Kidney (tissue), 14 donors: Measurements from ENCODE around the gene DCAF5. TPM values are rescaled to one million over a fixed set of nuclear protein-coding genes. Genes with fewer than 3 reads are reported as not detected.

ENCODE experiments used
- DNase-seq, 5 donors: peaks; one replicate each; pipeline ENCODE4 v3.0.0-alpha.2; 2013 to 2020
- FAIRE-seq: peaks from 2 replicates; lab custom pipeline; 2012; peaks lifted over from hg19 to GRCh38; lab: Jason Lieb, UNC
- H3K27ac ChIP-seq, 2 donors: one replicate each; pipeline ENCODE4 v1.7.0; 2013; ENCODE audit warnings: low read depth in 2 of 2, low read length in 2 of 2, inconsistent platforms in 1 of 2
- H3K27me3 ChIP-seq: one replicate; pipeline ENCODE4 v1.7.1; 2013; ENCODE audit warnings: low read length, inconsistent platforms; ENCODE audit not compliant: control insufficient read depth, insufficient read depth
- H3K36me3 ChIP-seq, 3 donors: one replicate each; pipeline versions ENCODE4 v1.7.0 to v1.7.1; 2013; ENCODE audit warnings: low read length in 3 of 3, control low read depth in 1 of 3, inconsistent platforms in 1 of 3; ENCODE audit not compliant: insufficient read depth in 3 of 3, control insufficient read depth in 2 of 3
- H3K4me1 ChIP-seq, 3 donors: one replicate each; pipeline versions ENCODE4 v1.7.0 to v1.7.1; 2013; ENCODE audit warnings: low read length in 3 of 3, inconsistent platforms in 1 of 3, low read depth in 1 of 3; ENCODE audit not compliant: control insufficient read depth in 2 of 3, insufficient read depth in 2 of 3
- H3K4me3 ChIP-seq, 3 donors: one replicate each; pipeline versions ENCODE4 v1.7.0 to v1.8.1; 2013; ENCODE audit warnings: low read length in 3 of 3, control low read depth in 1 of 3, inconsistent platforms in 1 of 3
- H3K9ac ChIP-seq, 3 donors: one replicate each; pipeline versions ENCODE4 v1.7.0 to v1.7.1; 2013; ENCODE audit warnings: low read length in 3 of 3, control low read depth in 1 of 3, inconsistent platforms in 1 of 3
- H3K9me3 ChIP-seq, 3 donors: one replicate each; pipeline versions ENCODE4 v1.7.0 to v1.7.1; 2013; ENCODE audit warnings: low read length in 3 of 3, control low read depth in 1 of 3, inconsistent platforms in 1 of 3; ENCODE audit not compliant: control insufficient read depth in 2 of 3, insufficient read depth in 1 of 3
- intact Hi-C: fragments of 100-400 bp; cut with DNase I; formaldehyde crosslinking; loops from one replicate; pipeline ENCODE4 v1.11.1; 2022
- polyA plus RNA-seq: library from polyadenylated mRNA; stranded (reverse); fragments of 350-450 nt; fragmentation: Illumina TruSeq; extraction: RNeasy Lipid Tissue Mini Kit (QIAGEN cat#74804); gene quantifications from one replicate; pipeline ENCODE4 v1.2.3, GENCODE V29; 2014; ENCODE audit warnings: low read depth, low replicate concordance; ENCODE audit not compliant: insufficient read depth
- total RNA-seq: library from RNA; stranded (reverse); fragmentation: NEBNext Ultra II Directional; extraction: Animal tissue kit (Norgen Biotek cat#: 25700); gene quantifications from one replicate; pipeline ENCODE4 v1.2.1, GENCODE V29; 2021
- TF ChIP-seq, protein P1 (sequence below): IDR thresholded peaks from 3 replicates; pipeline ENCODE4 v1.5.1; 2012; ENCODE audit warnings: mild to moderate bottlenecking, moderate library complexity, borderline replicate concordance; ENCODE audit not compliant: insufficient read depth; ENCODE audit errors: extremely low read depth
- donor health status: control.
- donor health status: control.
- donor health status: control.
- donor health status: control.
- donor health status: control.
- donor health status: DM: yes; HTN: yes; CAD: no.
- donor health status: Normal renal cell carcinoma (clear cell type).

The DCAF5 gene
- total and polyA plus RNA-seq, 2 donors from 2014 or later: 17.3 to 51.0 TPM

DNA sequence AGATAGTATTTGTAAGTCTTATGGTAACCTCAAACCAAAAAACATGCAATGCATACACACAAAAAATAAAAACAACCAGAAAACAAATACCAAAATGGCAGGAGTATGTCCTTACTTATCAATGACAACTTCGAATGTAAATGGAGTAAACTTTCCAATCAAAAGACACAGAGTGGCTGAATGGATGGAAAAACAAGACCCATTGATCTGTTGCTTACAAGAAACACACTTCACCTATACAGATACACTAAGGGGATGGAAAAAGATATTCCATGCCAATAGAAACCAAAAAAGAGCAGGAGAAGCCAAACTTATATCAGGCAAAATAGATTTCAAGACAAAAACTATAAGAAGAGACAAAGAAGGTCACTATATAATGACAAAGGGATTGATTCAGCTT is 8.7 kb upstream of the DCAF5 start:
- H3K9me3 ChIP-seq: no peaks in the 10 kb centered on the region
- H3K27ac ChIP-seq: no peak overlapping the region
- intact Hi-C loops: no loop called here
- no peaks in the 10 kb centered on the region for H3K4me1 ChIP-seq
- FAIRE-seq (peak; percentile 25), DNase-seq (no peak)
- H3K27me3 ChIP-seq: no peaks in the 10 kb centered on the region
- no peak overlapping the region for H3K9ac ChIP-seq
- H3K36me3 ChIP-seq: no peaks in the 10 kb centered on the region
- TF ChIP-seq, protein P1, sequence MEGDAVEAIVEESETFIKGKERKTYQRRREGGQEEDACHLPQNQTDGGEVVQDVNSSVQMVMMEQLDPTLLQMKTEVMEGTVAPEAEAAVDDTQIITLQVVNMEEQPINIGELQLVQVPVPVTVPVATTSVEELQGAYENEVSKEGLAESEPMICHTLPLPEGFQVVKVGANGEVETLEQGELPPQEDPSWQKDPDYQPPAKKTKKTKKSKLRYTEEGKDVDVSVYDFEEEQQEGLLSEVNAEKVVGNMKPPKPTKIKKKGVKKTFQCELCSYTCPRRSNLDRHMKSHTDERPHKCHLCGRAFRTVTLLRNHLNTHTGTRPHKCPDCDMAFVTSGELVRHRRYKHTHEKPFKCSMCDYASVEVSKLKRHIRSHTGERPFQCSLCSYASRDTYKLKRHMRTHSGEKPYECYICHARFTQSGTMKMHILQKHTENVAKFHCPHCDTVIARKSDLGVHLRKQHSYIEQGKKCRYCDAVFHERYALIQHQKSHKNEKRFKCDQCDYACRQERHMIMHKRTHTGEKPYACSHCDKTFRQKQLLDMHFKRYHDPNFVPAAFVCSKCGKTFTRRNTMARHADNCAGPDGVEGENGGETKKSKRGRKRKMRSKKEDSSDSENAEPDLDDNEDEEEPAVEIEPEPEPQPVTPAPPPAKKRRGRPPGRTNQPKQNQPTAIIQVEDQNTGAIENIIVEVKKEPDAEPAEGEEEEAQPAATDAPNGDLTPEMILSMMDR: no peak
- no peak overlapping the region for H3K4me3 ChIP-seq

DNA sequence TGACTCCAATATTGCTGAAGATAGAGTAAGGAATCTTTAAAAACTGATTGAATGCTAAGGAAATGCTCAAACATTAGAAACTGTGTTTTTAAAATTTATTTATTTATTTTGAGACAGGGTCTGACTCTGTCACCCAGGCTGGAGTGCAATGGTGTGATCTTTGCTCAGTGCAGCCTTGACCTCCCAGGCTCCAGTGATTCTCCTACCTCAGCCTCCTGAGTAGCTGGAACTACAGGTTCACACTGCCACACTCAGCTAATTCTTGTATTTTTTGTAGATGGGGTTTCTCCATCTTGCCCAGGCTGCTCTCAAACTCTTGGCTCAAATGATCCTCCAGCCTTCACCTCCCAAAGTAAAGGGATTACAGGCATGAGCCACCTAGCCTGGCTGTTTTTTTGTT is 3.3 kb upstream of the DCAF5 start:
- Histone ChIP-seq H3K27me3 (no peaks in the 10 kb centered on the region), H3K9me3 (no peaks in the 10 kb centered on the region), H3K27ac (no peak overlapping the region), H3K4me1 (peaks cover 0 to 6% (median 5%) of the 10 kb centered on the region in 3 donors), H3K4me3 (no peak overlapping the region), H3K36me3 (no peaks in the 10 kb centered on the region), H3K9ac (no peak overlapping the region)
- no peak for FAIRE-seq
- intact Hi-C loops: no loop called here
- TF ChIP-seq, protein P1: no peak
- no peak for DNase-seq

DNA sequence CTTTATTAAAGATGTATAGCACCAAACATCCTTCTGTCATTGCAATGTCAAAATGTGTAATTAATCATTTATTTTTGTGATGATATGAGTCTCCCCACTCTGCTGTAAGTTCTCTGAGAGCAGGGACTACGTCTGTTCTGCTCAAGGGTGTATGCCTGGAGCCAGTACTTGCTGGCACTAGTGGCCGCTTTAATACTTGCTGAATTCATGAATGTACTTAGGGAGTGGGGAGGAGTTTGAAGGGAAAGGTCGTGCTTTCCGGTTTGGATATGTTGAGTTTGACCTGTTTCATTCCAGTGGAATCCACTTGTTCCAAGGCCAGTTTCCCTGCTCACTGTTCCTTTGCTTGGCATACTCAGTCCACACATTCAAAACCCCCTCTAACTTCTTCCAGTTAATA is 1.9 kb upstream of the DCAF5 start:
- H3K27ac ChIP-seq: peak overlapping the region in 1 of 2 donors; percentile 79
- DNase-seq (peak in 2 of 5 donors; percentile 57 to 62), FAIRE-seq (peak; percentile 62)
- H3K4me3 ChIP-seq: peak overlapping the region in 2 of 3 donors; percentile 2 to 26
- H3K9me3 ChIP-seq: no peaks in the 10 kb centered on the region
- TF ChIP-seq, protein P1: peak; percentile 16
- intact Hi-C loops: no loop called here
- no peaks in the 10 kb centered on the region for H3K27me3 ChIP-seq
- H3K36me3 ChIP-seq: no peaks in the 10 kb centered on the region
- H3K9ac ChIP-seq: no peak overlapping the region
- peaks cover 0 to 17% (median 9%) of the 10 kb centered on the region in 3 donors for H3K4me1 ChIP-seq

DNA sequence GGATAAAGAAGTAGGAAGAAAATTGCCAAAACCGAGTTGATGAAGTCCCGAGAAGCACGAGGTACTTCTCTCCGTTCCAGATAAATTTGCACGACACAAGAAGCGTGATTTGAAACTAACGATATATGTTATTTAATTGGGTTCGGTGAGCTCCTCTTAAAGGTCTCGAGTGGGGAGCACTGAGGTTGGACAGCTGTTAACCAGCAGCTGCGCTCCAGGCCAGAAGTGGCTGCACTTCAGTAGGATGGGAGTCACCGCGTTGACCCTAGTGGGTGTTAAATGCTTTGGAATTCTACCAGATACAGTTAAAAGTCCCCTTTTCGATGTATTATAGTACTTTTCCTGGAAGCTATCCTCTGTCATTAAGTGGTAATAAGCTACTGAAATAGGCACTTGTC is 953 bp upstream of the DCAF5 start:
- Histone ChIP-seq H3K27ac (peak overlapping the region; percentile 91 to 96), H3K36me3 (peaks cover 2 to 3% (median 3%) of the 10 kb centered on the region in 3 donors), H3K9me3 (no peaks in the 10 kb centered on the region), H3K27me3 (no peaks in the 10 kb centered on the region), H3K4me1 (peaks cover 0 to 19% (median 9%) of the 10 kb centered on the region in 3 donors), H3K9ac (peak overlapping the region; percentile 37 to 74 (median 67)), H3K4me3 (peak overlapping the region; percentile 61 to 80 (median 65))
- DNase-seq: peak in 4 of 5 donors; percentile 35 to 69 (median 60)
- FAIRE-seq: no peak
- intact Hi-C loops: no loop called here
- TF ChIP-seq, protein P1: no peak
